ELF-1 (cell line): ENCODE measurements around the gene LYST.
A peak's percentile ranks its signal among the peaks of the same experiment; 100 is the strongest.

Experiments used
- DNase-seq: peaks from one replicate; pipeline ENCODE4 v3.0.0-alpha.2; 2016; ENCODE audit warnings: low read depth, low spot score

LYST gene

GRCh38 chr1:235885655-235886262 lies 19.1 kb upstream of the LYST start:
- DNase-seq = no peak

GRCh38 chr1:235883261-235883927 lies 16.7 kb upstream of the LYST start:
- no peak for DNase-seq

GRCh38 chr1:235882816-235883215 lies 16.1 kb upstream of the LYST start:
- DNase-seq = no peak

GRCh38 chr1:235881930-235882700 lies 15.4 kb upstream of the LYST start:
- no peak for DNase-seq

GRCh38 chr1:235878082-235878811 lies 11.5 kb upstream of the LYST start:
- no peak for DNase-seq

- no peak for DNase-seq
These were observed 9.7 kb upstream of the LYST start for GRCh38 chr1:235876402-235876841.

- no peak for DNase-seq
These were observed 8.4 kb upstream of the LYST start for GRCh38 chr1:235875036-235875597.

GRCh38 chr1:235874261-235874660 lies 7.6 kb upstream of the LYST start:
- DNase-seq = no peak

GRCh38 chr1:235873571-235873970 lies 6.9 kb upstream of the LYST start:
- DNase-seq = no peak

GRCh38 chr1:235873045-235873444 lies 6.3 kb upstream of the LYST start:
- no peak for DNase-seq

- no peak for DNase-seq
These were observed 5.6 kb upstream of the LYST start for GRCh38 chr1:235872270-235872669.

- DNase-seq = no peak
These were observed 1.3 kb upstream of the LYST start for GRCh38 chr1:235867903-235868469.

- peak; percentile 96 for DNase-seq
These were observed 473 bp upstream of the LYST start for GRCh38 chr1:235866913-235867845.

- DNase-seq = no peak
These were observed 1.0 kb downstream of the LYST start for GRCh38 chr1:235865565-235866204.

- DNase-seq = no peak
These were observed 1.7 kb downstream of the LYST start for GRCh38 chr1:235864931-235865525.

- no peak for DNase-seq
These were observed 2.2 kb downstream of the LYST start for GRCh38 chr1:235864469-235864868.

GRCh38 chr1:235863699-235864093 lies 3.0 kb downstream of the LYST start:
- no peak for DNase-seq

GRCh38 chr1:235861857-235862256 lies 4.8 kb downstream of the LYST start:
- no peak for DNase-seq

GRCh38 chr1:235860829-235861228 lies 5.9 kb downstream of the LYST start:
- DNase-seq = no peak
